Muscle of leg (tissue), 11 donors: ENCODE data around the gene LMO7. TPM values are rescaled to one million over a fixed set of nuclear protein-coding genes. Genes with fewer than 3 reads are reported as not detected.
A peak's percentile ranks its signal among the peaks of the same experiment; 100 is the strongest.

Source experiments
- DNase-seq: peaks from one replicate; pipeline ENCODE4 v3.0.0; 2013
- H3K27ac ChIP-seq: one replicate; pipeline ENCODE4 v1.5.1; 2013; ENCODE audit warnings: mild to moderate bottlenecking, low read length, control low read depth
- H3K27me3 ChIP-seq: one replicate; pipeline ENCODE4 v1.6.1; 2013; ENCODE audit warnings: low read length; ENCODE audit not compliant: control insufficient read depth, insufficient read depth
- H3K36me3 ChIP-seq: one replicate; pipeline ENCODE4 v1.6.1; 2013; ENCODE audit warnings: low read length; ENCODE audit not compliant: control insufficient read depth, insufficient read depth
- H3K4me1 ChIP-seq: one replicate; pipeline ENCODE4 v1.6.1; 2013; ENCODE audit warnings: low read length; ENCODE audit not compliant: control insufficient read depth, insufficient read depth
- H3K4me3 ChIP-seq: one replicate; pipeline ENCODE4 v1.5.1; 2013; ENCODE audit warnings: low read length, control low read depth
- H3K9me3 ChIP-seq: replicated peaks from 2 replicates; pipeline ENCODE4 v1.6.1; 2013; ENCODE audit warnings: low read depth, low read length; ENCODE audit not compliant: control insufficient read depth
- WGBS: methylation state at CpG from one replicate; pipeline ENCODE4 v1.1.5; 2013; ENCODE audit warnings: missing lambda C conversion rate; ENCODE audit not compliant: insufficient coverage; 5-methylcytosine and 5-hydroxymethylcytosine counted together
- polyA plus RNA-seq, 8 donors: library from polyadenylated mRNA; unstranded; fragments of 120-200 nt; gene quantifications; one replicate each; pipeline versions ENCODE4 v1.2.1 to v1.2.3, GENCODE V29; 2013; ENCODE audit warnings: inconsistent platforms in 1 of 8, low replicate concordance in 1 of 8; ENCODE audit not compliant: insufficient read length in 8 of 8, insufficient read depth in 1 of 8
- total RNA-seq: library from RNA; stranded (reverse); fragments of 120-200 nt; gene quantifications from one replicate; pipeline ENCODE4 v1.2.4, GENCODE V29; 2013

The LMO7 gene
- total and polyA plus RNA-seq, 9 donors, result 85.1 to 155 (median 116) TPM

DNA sequence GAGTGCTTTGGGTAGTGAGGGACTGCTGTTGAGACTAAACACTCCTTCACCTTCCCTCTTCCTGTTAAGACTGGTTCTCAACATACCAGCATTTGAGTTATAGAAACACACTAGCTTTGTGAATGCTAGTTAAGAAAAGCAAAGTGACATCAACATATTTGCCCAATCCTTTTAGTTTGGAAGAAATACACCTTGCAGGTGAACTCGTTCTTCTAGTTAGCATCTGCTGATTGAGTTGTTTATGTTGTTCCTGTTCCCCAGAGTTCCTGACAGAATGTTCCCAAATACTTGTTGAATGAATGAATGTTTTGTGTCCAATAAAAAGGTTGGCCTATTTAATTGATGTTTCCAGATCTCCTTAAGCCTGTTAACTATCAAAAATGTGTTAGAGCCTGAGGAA, 7.1 kb downstream of the LMO7 start:
- DNase-seq, result no peak
- Histone ChIP-seq H3K36me3 (no peaks in the 10 kb centered on the region), H3K4me1 (no peaks in the 10 kb centered on the region)

DNA sequence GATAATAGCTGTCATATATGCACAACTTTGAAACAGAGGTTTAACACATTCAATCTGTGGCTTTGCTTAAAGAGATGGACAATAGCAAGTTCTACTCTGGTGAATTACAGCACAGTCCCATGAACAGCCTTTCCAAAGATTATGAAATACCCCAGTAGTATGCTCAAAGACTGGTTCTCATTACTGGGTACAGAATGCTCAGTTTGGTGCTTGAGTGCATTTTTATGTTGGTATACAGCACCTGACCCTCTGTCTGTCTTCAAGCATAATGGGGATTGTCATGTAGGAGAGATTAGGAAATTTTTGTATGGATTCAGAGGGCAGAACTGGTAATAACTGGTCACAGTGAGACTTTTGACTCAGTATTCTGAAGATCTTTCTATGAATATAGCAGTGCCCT, 7.6 kb downstream of the LMO7 start:
- H3K4me1 ChIP-seq, result no peaks in the 10 kb centered on the region
- DNase-seq, result no peak
- H3K9me3 ChIP-seq, result no peaks in the 10 kb centered on the region
- H3K27me3 ChIP-seq, result no peaks in the 10 kb centered on the region
- H3K27ac ChIP-seq, result no peak overlapping the region
- H3K36me3 ChIP-seq, result no peaks in the 10 kb centered on the region
- no peak overlapping the region for H3K4me3 ChIP-seq

More for the DNA sequence above, 7.1 kb downstream of the LMO7 start:
- Histone ChIP-seq H3K4me3 (no peak overlapping the region), H3K9me3 (no peaks in the 10 kb centered on the region), H3K27me3 (no peaks in the 10 kb centered on the region), H3K27ac (no peak overlapping the region)
- WGBS, result 100% methylated on average over 1 of the region's 1 CpG

DNA sequence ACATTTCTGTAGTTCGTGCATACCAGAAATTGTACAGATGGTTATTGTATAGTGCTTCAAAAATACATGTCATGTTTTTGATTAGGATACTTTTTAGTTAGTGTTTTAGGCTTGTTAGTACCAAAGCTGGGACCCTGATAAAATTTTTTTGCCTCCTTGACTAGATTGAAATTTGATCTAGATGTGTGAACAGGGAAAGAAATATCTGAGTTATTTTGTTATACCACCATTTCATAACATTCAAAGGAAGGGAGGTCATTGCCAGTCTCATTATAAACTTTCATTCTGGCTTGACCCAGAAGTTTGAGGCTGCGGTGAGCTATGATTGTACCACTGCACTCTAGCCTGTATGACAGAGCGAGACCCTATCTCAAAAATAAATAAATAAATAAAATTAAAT, 9.0 kb downstream of the LMO7 start:
- Histone ChIP-seq H3K27me3 (no peaks in the 10 kb centered on the region), H3K4me3 (no peak overlapping the region), H3K27ac (no peak overlapping the region), H3K9me3 (no peaks in the 10 kb centered on the region), H3K4me1 (no peaks in the 10 kb centered on the region), H3K36me3 (no peaks in the 10 kb centered on the region)
- no CpG with 5 or more reads among the region's 3 CpGs for WGBS
- DNase-seq, result no peak

DNA sequence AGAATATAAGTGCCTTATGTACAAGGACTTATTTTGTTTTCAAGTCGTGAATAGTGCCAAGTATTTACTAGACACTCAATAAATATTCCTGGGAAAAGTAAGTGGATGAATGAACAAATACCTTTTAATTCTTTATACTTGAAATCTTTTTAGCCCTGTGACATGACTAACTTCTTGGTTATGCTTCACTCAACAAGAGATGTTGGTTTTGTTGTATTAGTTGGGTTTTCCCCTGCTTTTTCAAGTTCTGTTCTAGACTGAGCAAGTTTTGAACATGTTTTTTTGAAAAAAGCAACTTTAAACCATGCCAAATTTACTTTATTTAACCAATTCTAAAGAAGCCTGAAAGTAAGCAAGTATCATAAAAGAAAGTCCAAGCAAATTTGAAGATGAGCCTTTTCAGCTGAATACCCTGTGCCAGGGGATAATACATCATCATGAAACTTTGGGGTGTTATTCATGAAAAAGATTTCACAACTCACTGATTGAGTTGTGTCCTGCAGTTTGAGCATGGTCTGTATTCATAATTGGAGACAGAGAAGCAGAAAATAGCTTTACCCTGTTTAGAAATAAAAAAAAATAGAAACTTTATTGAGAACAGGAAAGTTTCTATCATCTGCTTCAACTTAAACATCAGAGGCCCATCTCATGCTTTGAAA, 11.1 kb downstream of the LMO7 start:
- no peaks in the 10 kb centered on the region for H3K4me1 ChIP-seq
- H3K27me3 ChIP-seq, result no peaks in the 10 kb centered on the region
- no peak for DNase-seq
- H3K9me3 ChIP-seq, result no peaks in the 10 kb centered on the region
- no peak overlapping the region for H3K27ac ChIP-seq
- no CpG with 5 or more reads among the region's 1 CpG for WGBS
- no peaks in the 10 kb centered on the region for H3K36me3 ChIP-seq
- no peak overlapping the region for H3K4me3 ChIP-seq

DNA sequence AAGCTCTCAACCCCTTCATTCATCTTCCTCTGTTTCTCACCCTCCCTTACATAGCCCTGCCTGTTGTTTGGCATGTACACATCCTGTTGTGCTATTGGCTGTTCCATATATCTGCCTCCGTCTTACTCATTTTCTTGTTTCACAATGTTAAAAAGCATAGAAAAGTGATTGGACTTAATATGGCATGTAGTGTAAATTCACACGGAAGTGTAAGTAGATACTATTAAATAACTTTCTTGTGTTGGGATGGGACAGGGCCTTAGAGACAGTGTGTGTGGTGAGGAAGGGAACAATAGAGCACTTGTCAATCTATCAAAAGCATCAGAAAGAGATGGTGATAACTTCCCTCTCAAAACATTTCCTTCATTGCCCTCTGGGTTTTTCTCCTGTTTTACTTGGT, 12.3 kb downstream of the LMO7 start:
- no CpG with 5 or more reads among the region's 2 CpGs for WGBS
- no peaks in the 10 kb centered on the region for H3K4me1 ChIP-seq
- no peaks in the 10 kb centered on the region for H3K36me3 ChIP-seq
- H3K27me3 ChIP-seq, result no peaks in the 10 kb centered on the region
- H3K27ac ChIP-seq, result no peak overlapping the region
- no peak for DNase-seq
- H3K9me3 ChIP-seq, result no peaks in the 10 kb centered on the region
- no peak overlapping the region for H3K4me3 ChIP-seq

DNA sequence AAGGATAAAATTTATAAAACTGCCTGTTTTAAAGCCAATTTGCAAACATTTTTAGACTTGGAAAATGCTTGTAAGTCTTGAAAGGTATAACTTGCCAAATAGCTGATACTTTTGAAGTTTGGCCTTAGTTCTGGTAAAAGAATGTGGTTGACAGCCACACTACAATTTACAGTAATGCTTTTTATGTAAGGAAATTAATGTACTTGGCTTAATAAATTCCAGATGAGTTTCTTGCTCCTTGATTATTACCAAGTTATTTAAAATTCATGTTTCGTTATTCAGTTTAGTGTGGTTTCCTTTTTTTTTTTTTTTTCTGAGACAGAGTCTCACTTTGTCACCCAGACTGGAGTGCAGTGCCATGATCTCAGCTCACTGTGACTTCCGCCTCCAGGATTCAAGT, 14.9 kb downstream of the LMO7 start:
- peak; percentile 68 for DNase-seq
- H3K27ac ChIP-seq, result no peak overlapping the region
- H3K27me3 ChIP-seq, result no peaks in the 10 kb centered on the region
- 80% methylated on average over 1 of the region's 2 CpGs for WGBS
- H3K9me3 ChIP-seq, result no peaks in the 10 kb centered on the region
- no peaks in the 10 kb centered on the region for H3K4me1 ChIP-seq
- H3K4me3 ChIP-seq, result no peak overlapping the region
- no peaks in the 10 kb centered on the region for H3K36me3 ChIP-seq

DNA sequence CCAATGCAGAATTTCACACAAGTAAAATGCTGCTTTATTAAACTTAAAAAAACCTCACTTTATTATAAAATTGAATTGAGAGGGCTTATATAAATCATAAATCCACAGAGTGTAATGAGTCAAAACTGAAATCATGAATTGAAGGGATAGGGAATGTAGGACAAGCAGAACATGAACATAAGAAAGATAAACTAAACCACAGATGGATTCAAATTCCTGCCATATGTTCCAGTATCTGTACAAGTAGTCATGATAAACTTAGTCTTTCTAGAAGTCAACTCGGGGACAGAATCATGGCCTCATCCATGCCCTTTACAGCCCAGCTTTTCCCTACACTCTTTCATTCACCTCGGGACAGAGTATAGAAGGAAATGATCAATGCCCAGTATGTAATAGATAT, 16.6 kb downstream of the LMO7 start:
- no peak overlapping the region for H3K27ac ChIP-seq
- no peak for DNase-seq
- no peak overlapping the region for H3K4me3 ChIP-seq
- WGBS, result no CpG with 5 or more reads among the region's 2 CpGs
- no peaks in the 10 kb centered on the region for H3K4me1 ChIP-seq
- H3K27me3 ChIP-seq, result no peaks in the 10 kb centered on the region
- no peaks in the 10 kb centered on the region for H3K9me3 ChIP-seq
- no peaks in the 10 kb centered on the region for H3K36me3 ChIP-seq

DNA sequence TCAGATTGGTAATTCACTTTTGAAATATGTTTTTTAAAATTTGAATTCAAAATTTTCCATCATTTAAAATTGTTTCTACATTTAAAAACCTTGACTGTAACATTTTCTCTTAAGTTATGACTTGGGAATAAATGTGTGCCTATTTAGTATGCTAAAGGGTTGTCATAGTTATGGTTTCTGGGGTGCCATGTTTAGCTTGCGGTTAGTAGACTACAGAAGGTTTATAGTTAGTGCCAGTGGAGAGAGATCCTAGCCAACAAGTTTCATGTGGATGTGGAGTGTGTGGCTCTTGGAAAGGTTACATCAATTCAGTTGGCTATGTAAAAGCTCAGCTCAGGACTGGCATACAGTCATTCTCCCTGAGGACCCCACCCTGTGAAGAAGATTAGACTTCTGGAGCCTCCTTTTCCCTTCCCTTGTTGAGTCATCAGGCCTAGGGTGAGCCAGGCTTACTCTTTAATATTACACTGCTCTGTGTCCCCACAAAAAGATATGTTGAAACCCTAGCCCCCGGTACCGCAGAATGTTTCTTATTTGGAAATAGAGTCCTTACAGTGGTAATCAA, 20.4 kb downstream of the LMO7 start:
- no peaks in the 10 kb centered on the region for H3K9me3 ChIP-seq
- no peaks in the 10 kb centered on the region for H3K27me3 ChIP-seq
- no peak overlapping the region for H3K4me3 ChIP-seq
- no peaks in the 10 kb centered on the region for H3K4me1 ChIP-seq
- 100% methylated on average over 3 of the region's 3 CpGs for WGBS
- H3K27ac ChIP-seq, result no peak overlapping the region
- DNase-seq, result no peak
- no peaks in the 10 kb centered on the region for H3K36me3 ChIP-seq

DNA sequence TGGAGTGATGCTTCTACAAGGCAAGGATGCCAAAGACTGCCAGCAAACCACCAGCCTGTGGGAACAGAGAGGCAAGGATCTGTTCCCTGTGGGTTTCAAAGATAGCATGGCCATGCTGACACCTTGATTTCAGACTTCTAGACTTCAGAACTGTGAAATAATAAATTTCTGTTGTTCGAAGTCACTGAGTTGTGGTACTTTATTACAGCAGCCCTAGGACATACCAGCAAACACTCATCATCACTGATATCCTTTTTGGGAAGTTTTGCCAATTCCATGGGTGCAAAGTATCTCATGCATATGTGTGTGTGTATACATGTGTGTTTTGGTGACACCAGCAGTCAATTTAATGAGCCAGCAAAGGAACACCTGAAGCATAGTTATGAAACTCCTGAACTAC, 21.0 kb downstream of the LMO7 start:
- no peaks in the 10 kb centered on the region for H3K4me1 ChIP-seq
- WGBS, result no CpG with 5 or more reads among the region's 1 CpG
- H3K36me3 ChIP-seq, result no peaks in the 10 kb centered on the region
- no peak overlapping the region for H3K4me3 ChIP-seq
- no peak overlapping the region for H3K27ac ChIP-seq
- no peaks in the 10 kb centered on the region for H3K27me3 ChIP-seq
- H3K9me3 ChIP-seq, result no peaks in the 10 kb centered on the region
- no peak for DNase-seq

DNA sequence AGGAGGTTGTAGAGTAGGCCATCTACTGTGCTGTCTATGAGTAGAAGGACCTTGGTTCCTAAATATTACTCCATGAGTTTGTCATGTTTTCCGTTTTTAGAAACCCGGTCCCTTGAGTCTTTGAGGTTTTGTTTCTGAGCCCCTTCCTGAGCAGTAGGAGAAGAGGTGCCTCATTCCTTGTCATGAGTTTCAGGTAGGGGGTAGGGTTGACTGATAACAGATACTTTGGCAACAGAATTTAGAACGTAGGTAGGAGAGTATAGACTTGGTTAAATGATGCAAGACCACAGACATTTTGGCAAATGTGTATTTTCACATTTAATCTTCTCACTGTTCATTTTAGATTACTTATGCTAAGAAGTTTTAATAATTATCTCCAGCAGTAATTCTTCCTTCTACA, 24.6 kb downstream of the LMO7 start:
- Histone ChIP-seq H3K4me3 (no peak overlapping the region), H3K4me1 (no peaks in the 10 kb centered on the region), H3K36me3 (no peaks in the 10 kb centered on the region), H3K9me3 (no peaks in the 10 kb centered on the region), H3K27me3 (no peaks in the 10 kb centered on the region), H3K27ac (no peak overlapping the region)
- no CpG with 5 or more reads among the region's 3 CpGs for WGBS
- DNase-seq, result no peak

DNA sequence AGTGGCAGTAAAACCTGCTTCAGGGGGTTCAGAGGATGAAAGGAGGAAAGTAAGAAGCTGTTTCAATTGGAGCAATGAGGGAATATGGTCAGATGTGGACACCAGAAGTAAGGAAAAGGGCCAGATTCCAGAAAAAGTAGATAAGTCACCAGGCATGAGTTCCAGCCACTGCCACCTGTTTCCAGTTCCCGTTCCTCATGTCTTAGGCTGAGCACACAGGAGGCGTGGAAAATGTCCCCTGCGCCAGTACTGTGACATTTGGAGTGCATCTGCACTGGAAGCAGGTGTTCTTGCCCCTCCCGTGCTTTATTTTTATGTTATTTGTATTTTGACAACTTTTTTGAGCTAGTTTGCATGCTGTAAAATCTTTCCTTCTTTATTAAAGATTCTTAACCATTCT, 25.3 kb downstream of the LMO7 start:
- no peaks in the 10 kb centered on the region for H3K36me3 ChIP-seq
- no peaks in the 10 kb centered on the region for H3K27me3 ChIP-seq
- H3K4me1 ChIP-seq, result no peaks in the 10 kb centered on the region
- DNase-seq, result peak; percentile 34
- no peaks in the 10 kb centered on the region for H3K9me3 ChIP-seq
- no peak overlapping the region for H3K4me3 ChIP-seq
- WGBS, result 43% methylated on average over 1 of the region's 4 CpGs
- H3K27ac ChIP-seq, result no peak overlapping the region
